GM21367 (cell line): ENCODE data around the gene PPP3R1.

Source experiments
- ATAC-seq: cut with Tn5 transposase; IDR thresholded peaks from one replicate; pipeline ENCODE4 v1.9.1; 2021; ENCODE audit not compliant: unreplicated experiment

PPP3R1 gene, protein sequence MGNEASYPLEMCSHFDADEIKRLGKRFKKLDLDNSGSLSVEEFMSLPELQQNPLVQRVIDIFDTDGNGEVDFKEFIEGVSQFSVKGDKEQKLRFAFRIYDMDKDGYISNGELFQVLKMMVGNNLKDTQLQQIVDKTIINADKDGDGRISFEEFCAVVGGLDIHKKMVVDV

GRCh38 chr2:68252400-68253218 lies at the start of gene PPP3R1:
Gene PPP3R1, minus strand, starts transcription at chr2:68252532. Its CDS starts 405 bp downstream, at chr2:68252127.
- peak; percentile 72 for ATAC-seq

DNA sequence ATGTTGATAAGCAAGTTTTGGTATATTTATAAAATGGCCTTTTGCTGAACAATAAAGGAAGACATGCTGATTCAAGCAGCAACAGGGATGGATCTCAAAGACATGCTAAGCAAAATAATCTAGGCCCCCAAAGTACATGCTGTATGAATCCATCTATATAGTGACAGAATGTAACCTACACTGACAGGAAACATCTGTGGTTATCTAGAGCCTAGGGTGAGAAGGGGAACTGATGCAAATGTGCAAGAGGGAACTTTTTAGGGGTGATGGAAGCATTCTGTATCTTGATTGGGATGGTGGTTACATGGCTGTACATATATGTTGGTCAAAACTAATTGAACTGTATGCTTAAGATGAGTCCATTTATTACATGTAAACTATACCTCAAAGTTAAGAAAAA lies 43.2 kb upstream of the PPP3R1 start:
- peak; percentile 87 for ATAC-seq

DNA sequence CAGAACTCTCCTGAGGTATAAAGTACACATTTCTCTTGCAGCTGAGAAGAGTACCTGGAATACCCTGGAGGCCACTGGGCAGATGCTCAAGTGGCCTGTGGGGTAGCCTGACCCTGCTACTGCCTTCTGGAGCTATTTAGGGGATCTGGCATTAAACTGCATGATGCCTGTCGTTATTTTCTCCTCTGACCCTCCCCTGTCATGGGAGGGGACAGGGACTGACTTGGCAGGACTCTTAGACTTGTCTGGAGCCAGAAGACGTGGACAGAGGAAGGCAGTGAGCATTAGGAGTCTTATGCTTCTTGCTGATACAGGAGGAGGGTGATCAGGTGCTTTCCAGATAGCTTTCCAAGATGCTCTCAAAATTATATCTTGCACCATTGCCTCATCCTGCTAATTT lies 42.6 kb upstream of the PPP3R1 start:
- no peak for ATAC-seq

DNA sequence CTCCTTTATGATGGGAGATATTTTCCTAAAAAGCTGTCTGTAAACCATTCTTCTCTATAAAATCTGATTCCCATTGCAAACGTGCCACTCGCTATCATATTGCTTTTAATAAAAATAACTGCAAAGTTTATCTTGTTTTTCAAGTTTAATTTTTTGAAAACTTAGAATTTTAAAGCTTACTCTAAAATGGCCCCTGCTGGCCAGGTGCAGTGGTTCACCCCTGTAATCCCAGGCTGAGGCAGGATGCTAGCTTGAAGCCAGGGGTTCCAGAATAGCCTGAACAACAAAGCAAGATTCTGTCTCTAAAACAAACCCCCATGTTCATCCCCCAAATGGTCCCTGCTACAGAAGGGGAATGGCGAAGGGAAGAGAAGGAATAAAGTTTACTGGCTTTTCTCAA lies 41.9 kb upstream of the PPP3R1 start:
- no peak for ATAC-seq

- no peak for ATAC-seq
Observed at GRCh38 chr2:68293755-68294154, 41.4 kb upstream of the PPP3R1 start.

- ATAC-seq = no peak
Observed at GRCh38 chr2:68293024-68293423, 40.7 kb upstream of the PPP3R1 start.

GRCh38 chr2:68292108-68292710 lies 39.9 kb upstream of the PPP3R1 start:
- ATAC-seq = peak; percentile 63

DNA sequence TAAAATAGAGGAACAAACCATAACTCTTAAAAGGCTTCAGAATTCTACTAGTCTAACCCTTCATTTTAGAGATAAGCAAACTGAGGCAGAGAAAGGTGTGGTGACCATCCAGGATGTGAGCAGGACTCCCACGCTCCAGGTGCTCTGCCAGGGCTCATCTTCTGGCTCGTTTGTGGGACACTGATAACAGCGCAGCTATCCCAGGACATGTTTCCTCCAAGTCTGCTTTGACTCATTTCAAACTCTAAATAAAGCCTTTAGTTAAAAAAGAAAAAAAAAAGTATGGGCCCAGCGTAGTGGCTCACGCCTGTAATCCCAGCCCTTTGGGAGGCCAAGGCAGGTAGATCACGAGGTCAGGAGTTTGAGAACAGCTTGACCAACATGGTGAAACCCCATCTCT lies 39.0 kb upstream of the PPP3R1 start:
- no peak for ATAC-seq

DNA sequence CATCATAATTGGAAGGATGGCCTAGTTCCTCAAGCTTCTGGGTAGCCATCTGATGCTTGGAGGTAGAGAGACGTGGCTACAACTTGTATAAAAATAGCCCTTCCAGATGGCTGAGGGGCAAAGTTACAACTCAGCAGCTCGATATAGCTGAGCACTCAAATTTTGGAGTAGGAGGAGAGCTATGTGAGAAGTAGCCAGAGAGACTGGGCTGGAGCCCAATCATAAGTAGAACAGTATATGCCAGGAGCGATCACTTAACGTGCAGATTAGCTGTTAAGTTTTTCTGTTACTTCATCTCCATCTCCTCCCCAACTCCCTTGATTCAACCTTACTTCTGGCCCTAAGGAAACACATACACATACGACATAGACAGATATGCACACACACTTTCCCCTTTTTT lies 38.6 kb upstream of the PPP3R1 start:
- no peak for ATAC-seq

DNA sequence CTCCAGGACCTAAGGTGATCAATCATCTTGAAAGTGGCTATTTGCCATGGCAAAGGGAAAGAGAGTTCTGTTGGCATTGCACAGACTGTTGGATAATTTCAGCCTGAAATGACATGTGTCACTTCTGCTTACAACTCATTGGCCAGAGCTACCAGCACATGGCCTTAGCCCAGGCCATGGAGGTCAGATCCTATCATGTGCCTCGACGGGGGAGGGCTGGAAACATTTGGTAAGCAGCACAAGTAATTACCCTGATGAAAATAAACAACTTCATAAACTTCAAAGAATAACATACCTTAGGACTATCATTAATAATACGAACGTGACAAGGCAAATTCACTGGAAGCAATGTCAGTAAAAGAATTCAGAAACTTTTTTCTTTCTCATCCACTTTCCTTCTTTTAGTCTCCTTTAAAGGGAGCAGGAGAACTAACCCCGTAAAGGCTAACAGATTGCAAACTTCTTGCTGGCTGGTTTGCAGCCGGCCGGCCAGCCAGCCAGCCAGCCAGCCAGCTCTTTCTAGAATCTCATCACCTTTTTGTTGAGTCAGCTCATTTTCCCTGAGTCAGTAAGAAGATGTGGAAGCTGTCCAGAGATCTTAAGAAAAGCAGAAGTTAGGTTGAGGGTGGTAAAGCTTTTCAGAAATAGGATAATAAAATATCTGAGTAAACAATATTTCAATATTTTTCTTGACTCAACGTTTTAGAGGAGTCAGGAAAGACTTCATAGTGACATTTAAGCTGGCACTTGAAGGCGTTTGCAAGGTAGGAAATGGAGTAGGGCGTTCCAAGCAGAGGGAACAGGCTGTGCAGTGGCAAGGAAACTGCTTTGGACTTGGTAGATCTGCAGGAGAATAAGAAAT lies 35.5 kb upstream of the PPP3R1 start:
- ATAC-seq = no peak

DNA sequence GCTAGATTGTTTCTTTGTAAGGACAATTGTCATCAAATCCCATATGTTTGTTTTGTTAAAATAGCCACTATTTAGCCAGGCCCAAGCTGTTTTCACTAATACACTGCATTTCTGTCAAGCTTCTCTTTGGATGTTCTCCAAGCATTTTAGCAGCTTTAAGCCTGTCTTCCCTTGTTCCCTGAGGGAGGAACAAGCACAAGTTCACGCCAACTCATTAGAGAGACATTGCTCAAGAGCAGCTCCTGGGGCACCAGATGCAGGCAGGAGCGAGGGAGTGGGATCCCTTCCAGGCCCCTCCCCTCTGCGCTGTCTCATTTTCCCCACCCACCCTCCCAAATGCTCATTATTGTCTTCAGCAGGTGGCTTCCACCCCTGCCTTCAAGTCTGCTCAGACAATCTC lies 32.6 kb upstream of the PPP3R1 start:
- no peak for ATAC-seq

GRCh38 chr2:68283419-68283812 lies 31.1 kb upstream of the PPP3R1 start:
- ATAC-seq = no peak

DNA sequence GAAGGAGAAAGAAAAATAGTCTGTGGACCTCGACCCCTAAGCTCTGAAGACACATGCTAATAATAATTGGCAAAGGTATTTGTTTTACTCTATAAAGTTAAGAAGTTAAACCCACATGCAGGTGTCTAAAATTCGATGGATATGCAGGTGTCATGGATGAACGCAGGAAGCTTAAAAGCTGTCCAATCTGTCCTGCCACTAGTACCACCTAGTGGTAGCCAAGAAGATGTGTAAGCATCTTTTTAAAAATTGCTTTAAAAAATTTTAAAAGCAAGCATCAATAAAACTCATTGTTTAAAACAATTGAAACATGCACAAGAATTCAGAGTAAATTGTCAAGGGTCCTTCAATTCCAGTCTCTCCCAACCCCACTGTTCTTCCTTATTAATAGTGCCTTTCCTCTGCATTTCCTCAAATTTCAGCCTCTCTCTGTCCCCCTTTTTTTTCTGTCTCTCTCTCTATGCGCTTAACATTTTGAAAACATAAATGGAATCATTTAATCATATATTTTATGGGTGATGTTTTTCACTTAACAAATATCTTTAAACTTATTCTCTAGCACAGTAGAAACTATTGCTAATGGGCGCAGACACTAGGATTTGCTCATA lies 30.6 kb upstream of the PPP3R1 start:
- no peak for ATAC-seq

- no peak for ATAC-seq
Observed at GRCh38 chr2:68280796-68281195, 28.5 kb upstream of the PPP3R1 start.

DNA sequence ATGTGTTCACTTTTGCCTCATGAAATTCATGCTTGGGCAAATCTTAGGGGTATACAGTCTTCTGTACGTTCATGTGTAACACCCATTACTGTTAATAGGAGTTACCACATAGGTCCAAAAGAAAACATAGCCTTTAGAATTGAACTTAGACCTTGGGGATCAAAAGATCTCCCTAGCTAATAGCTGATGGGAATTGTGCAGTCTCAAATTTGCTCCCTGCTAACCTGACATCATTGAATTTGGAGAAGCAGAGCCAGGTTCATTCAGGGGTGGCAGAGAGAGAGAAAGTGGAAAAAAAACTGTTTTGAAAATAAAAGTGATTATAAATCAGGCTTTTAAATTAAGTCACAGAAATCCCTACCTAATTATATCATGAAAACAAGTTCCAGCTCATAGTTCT lies 28.0 kb upstream of the PPP3R1 start:
- no peak for ATAC-seq

DNA sequence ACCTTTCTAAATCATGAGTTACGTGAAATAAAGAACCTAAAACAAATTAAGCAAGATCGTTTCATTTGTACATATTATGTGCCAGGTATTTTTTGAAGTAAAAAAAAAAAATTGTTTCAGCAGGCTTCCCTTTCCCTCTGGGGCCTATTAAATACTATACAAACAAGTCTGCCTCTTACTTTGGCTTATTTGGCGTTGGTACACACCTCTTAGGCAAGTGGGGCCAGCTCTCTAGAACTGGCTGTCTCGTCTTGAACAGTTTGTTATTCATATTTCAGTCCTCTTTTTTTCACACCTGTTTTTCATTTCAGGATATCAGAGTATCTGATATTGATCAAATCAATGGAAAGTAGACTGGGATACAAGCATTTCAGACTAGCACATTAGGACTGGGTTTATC lies 27.4 kb upstream of the PPP3R1 start:
- ATAC-seq = no peak

DNA sequence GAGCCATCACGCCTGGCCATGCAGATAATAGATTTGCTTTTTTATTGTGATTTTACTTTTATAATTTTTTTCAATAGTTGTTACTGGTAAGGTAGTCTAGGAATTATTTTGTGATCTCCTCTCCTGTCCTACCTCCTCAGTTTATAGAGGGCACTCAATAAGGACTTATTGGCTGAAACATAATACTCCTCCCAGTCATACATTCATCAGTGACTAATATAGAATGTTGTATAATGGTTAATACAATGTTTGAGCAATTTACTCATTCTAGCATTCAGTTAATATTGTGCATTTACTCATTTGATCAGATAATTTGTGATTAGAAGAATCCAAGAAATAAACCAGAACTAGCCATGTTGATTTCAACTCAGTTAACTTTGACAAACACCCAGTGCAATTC lies 25.8 kb upstream of the PPP3R1 start:
- ATAC-seq = no peak

- no peak for ATAC-seq
Observed at GRCh38 chr2:68274022-68274421, 21.7 kb upstream of the PPP3R1 start.

DNA sequence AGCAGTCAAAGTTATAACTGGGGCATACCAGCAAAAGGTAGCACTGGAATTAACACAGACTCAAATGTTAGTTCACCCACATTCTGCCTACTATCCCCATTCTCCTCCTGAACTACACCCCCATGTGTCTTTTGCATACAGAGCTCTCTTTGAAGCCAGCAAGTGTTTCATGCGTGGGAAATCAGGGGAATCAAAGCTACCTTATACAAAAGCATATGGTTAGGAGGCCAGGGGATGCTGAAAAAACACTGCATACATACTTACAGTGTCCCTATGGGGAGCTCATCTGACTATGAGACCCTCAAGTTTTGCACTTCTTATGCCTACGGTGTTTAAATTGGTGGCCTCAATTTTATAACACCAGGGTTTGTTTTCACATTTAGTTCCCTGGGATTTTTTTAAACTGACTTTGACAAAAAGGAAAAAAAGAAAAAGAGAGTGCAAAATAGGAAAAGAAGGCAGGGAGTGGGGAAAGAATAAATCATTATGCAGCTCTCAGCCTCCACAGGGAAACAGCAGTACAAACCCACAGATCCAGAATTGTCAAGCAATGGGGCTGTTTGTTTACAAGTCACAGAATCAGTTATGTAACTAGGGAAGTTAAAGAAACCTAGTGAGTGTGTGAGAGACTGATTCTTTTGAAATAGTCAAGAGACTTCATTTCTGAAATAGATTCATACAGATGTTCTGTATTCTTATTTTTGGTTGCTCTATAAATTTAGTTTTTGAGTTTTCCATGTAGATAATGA lies 20.1 kb upstream of the PPP3R1 start:
- no peak for ATAC-seq

GRCh38 chr2:68266655-68267054 lies 14.3 kb upstream of the PPP3R1 start:
- no peak for ATAC-seq
